GM12891 (cell line): Measurements from ENCODE around the gene ARGFX.

Experiments
- PAX5 ChIP-seq: IDR thresholded peaks from 2 replicates; pipeline ENCODE4 v1.6.1; 2011; ENCODE audit warnings: low read length, moderate library complexity, mild to moderate bottlenecking; ENCODE audit not compliant: insufficient read depth, severe bottlenecking
- POLR2A ChIP-seq: IDR thresholded peaks from 2 replicates; pipeline ENCODE4 v1.6.1; 2011; ENCODE audit warnings: low read depth, low read length, control low read depth
- POLR2AphosphoS5 ChIP-seq: IDR thresholded peaks from 2 replicates; pipeline ENCODE4 v1.6.1; 2011; ENCODE audit warnings: low read depth, low read length, control low read depth
- POU2F2 ChIP-seq: IDR thresholded peaks from 2 replicates; pipeline ENCODE4 v1.6.1; 2011; ENCODE audit warnings: low read depth, mild to moderate bottlenecking, control low read depth, low read length, moderate library complexity
- SPI1 ChIP-seq: IDR thresholded peaks from 2 replicates; pipeline ENCODE4 v1.6.1; 2011; ENCODE audit warnings: low read depth, low read length, control low read depth
- TAF1 ChIP-seq: IDR thresholded peaks from 2 replicates; pipeline ENCODE4 v1.6.1; 2011; ENCODE audit warnings: low read depth, low read length, control low read depth

- TF ChIP-seq POLR2A = no peak
- no peak for TF ChIP-seq PAX5
- no peak for TF ChIP-seq POLR2AphosphoS5
- TF ChIP-seq TAF1 = no peak
- TF ChIP-seq POU2F2 = no peak
- TF ChIP-seq SPI1 = no peak
Measured at GRCh38 chr3:121592856-121593702, 25.3 kb downstream of the ARGFX start, which contains the start of gene FBXO40.
